BLaER1 (cell line): ENCODE results near the gene ERCC8.
"Not testable (repeated sequence)": the region's sequence is repeated elsewhere in the genome, so short reads cannot be mapped to it uniquely, and the experiment has no call there.

Source experiments
- H3K27ac ChIP-seq: shearing (Covaris generic); formaldehyde crosslinking; 2 replicates; pipeline ENCODE4 v1.8.1; 2022
- H3K27me3 ChIP-seq: shearing (Covaris generic); formaldehyde crosslinking; 2 replicates; pipeline ENCODE4 v1.8.1; 2022
- H3K36me3 ChIP-seq: shearing (Covaris generic); formaldehyde crosslinking; 2 replicates; pipeline ENCODE4 v1.8.1; 2022
- H3K4me1 ChIP-seq: shearing (Covaris generic); formaldehyde crosslinking; 2 replicates; pipeline ENCODE4 v1.8.1; 2022
- H3K4me2 ChIP-seq: shearing (Covaris generic); formaldehyde crosslinking; 2 replicates; pipeline ENCODE4 v1.8.1; 2022
- H3K4me3 ChIP-seq: shearing (Covaris generic); formaldehyde crosslinking; 2 replicates; pipeline ENCODE4 v1.8.1; 2022
- H3K9ac ChIP-seq: shearing (Covaris generic); formaldehyde crosslinking; 2 replicates; pipeline ENCODE4 v1.8.1; 2022
- H3K9me3 ChIP-seq: shearing (Covaris generic); formaldehyde crosslinking; 2 replicates; pipeline ENCODE4 v1.8.1; 2022
- H4K20me1 ChIP-seq: shearing (Covaris generic); formaldehyde crosslinking; 2 replicates; pipeline ENCODE4 v1.8.1; 2022
- Cebpa-rat ChIP-seq: shearing (Covaris generic); IDR thresholded peaks from 2 replicates; pipeline ENCODE4 v1.8.1; 2022

Gene ERCC8

GRCh38 chr5:60886158-60886557 lies 58.7 kb downstream of the ERCC8 start:
- no peak overlapping the region for H3K9ac ChIP-seq
- H3K27me3 ChIP-seq = no peaks in the 10 kb centered on the region
- H3K27ac ChIP-seq = no peak overlapping the region
- H3K4me2 ChIP-seq = no peak overlapping the region
- TF ChIP-seq Cebpa-rat = no peak
- H3K36me3 ChIP-seq = peaks cover 11% of the 10 kb centered on the region; the same call in 1 of the 2 replicates
- H3K4me1 ChIP-seq = no peaks in the 10 kb centered on the region
- no peak overlapping the region for H3K4me3 ChIP-seq
- H4K20me1 ChIP-seq = no peaks in the 10 kb centered on the region
- peaks cover 12% of the 10 kb centered on the region; the same call in 1 of the 2 replicates for H3K9me3 ChIP-seq

- no peaks in the 10 kb centered on the region for H3K27me3 ChIP-seq
- H3K9ac ChIP-seq = no peak overlapping the region
- no peaks in the 10 kb centered on the region for H3K4me1 ChIP-seq
- no peak overlapping the region for H3K4me3 ChIP-seq
- H3K9me3 ChIP-seq = peaks cover 15% of the 10 kb centered on the region; the same call in 1 of the 2 replicates
- H3K36me3 ChIP-seq = peaks cover 11% of the 10 kb centered on the region; the same call in 1 of the 2 replicates
- no peaks in the 10 kb centered on the region for H4K20me1 ChIP-seq
- H3K27ac ChIP-seq = no peak overlapping the region
- H3K4me2 ChIP-seq = no peak overlapping the region
- TF ChIP-seq Cebpa-rat = no peak
Observed at GRCh38 chr5:60883229-60883628, 61.6 kb downstream of the ERCC8 start.

GRCh38 chr5:60872892-60873291 lies 72.0 kb downstream of the ERCC8 start:
- Histone ChIP-seq H3K9me3 (peaks cover 26% of the 10 kb centered on the region), H4K20me1 (no peaks in the 10 kb centered on the region), H3K4me3 (no peak overlapping the region), H3K9ac (no peak overlapping the region), H3K4me2 (no peak overlapping the region), H3K4me1 (no peaks in the 10 kb centered on the region), H3K27me3 (no peaks in the 10 kb centered on the region), H3K27ac (no peak overlapping the region), H3K36me3 (peaks cover 10% of the 10 kb centered on the region; the same call in 1 of the 2 replicates)
- no peak for TF ChIP-seq Cebpa-rat

GRCh38 chr5:60870857-60871256 lies 74.0 kb downstream of the ERCC8 start:
- no peak for TF ChIP-seq Cebpa-rat
- H3K4me1 ChIP-seq = no peaks in the 10 kb centered on the region
- H3K4me2 ChIP-seq = no peak overlapping the region
- H4K20me1 ChIP-seq = no peaks in the 10 kb centered on the region
- H3K36me3 ChIP-seq = peaks cover 10% of the 10 kb centered on the region; the same call in 1 of the 2 replicates
- H3K9ac ChIP-seq = no peak overlapping the region
- H3K4me3 ChIP-seq = no peak overlapping the region
- H3K27ac ChIP-seq = no peak overlapping the region
- H3K9me3 ChIP-seq = peaks cover 26% of the 10 kb centered on the region
- no peaks in the 10 kb centered on the region for H3K27me3 ChIP-seq

GRCh38 chr5:60860572-60860971 lies 84.3 kb downstream of the ERCC8 start:
- not testable (repeated sequence) for H3K4me2 ChIP-seq, H3K36me3 ChIP-seq, H4K20me1 ChIP-seq, H3K27ac ChIP-seq, H3K9me3 ChIP-seq, H3K4me3 ChIP-seq, H3K4me1 ChIP-seq, H3K9ac ChIP-seq, H3K27me3 ChIP-seq

GRCh38 chr5:60856066-60856465 lies 88.8 kb downstream of the ERCC8 start:
- Histone ChIP-seq H3K36me3 (no peaks in the 10 kb centered on the region), H3K9me3 (no peaks in the 10 kb centered on the region), H3K4me3 (no peak overlapping the region), H3K27me3 (no peaks in the 10 kb centered on the region), H3K9ac (no peak overlapping the region), H4K20me1 (no peaks in the 10 kb centered on the region), H3K27ac (no peak overlapping the region), H3K4me2 (no peak overlapping the region), H3K4me1 (no peaks in the 10 kb centered on the region)
- no peak for TF ChIP-seq Cebpa-rat

GRCh38 chr5:60852940-60853339 lies 91.9 kb downstream of the ERCC8 start:
- no peaks in the 10 kb centered on the region for H3K36me3 ChIP-seq
- H3K9me3 ChIP-seq = no peaks in the 10 kb centered on the region
- H3K4me1 ChIP-seq = no peaks in the 10 kb centered on the region
- no peak overlapping the region for H3K27ac ChIP-seq
- TF ChIP-seq Cebpa-rat = no peak
- no peak overlapping the region for H3K4me3 ChIP-seq
- no peak overlapping the region for H3K4me2 ChIP-seq
- H3K27me3 ChIP-seq = no peaks in the 10 kb centered on the region
- H3K9ac ChIP-seq = no peak overlapping the region
- H4K20me1 ChIP-seq = no peaks in the 10 kb centered on the region

- Histone ChIP-seq H3K4me1 (no peaks in the 10 kb centered on the region), H4K20me1 (no peaks in the 10 kb centered on the region), H3K27ac (no peak overlapping the region), H3K27me3 (no peaks in the 10 kb centered on the region), H3K4me2 (no peak overlapping the region), H3K9me3 (no peaks in the 10 kb centered on the region), H3K9ac (no peak overlapping the region), H3K4me3 (no peak overlapping the region), H3K36me3 (no peaks in the 10 kb centered on the region)
- no peak for TF ChIP-seq Cebpa-rat
Observed at GRCh38 chr5:60852317-60852716, 92.6 kb downstream of the ERCC8 start.

- Histone ChIP-seq H3K9me3 (no peaks in the 10 kb centered on the region), H3K4me3 (no peak overlapping the region), H4K20me1 (no peaks in the 10 kb centered on the region), H3K27me3 (no peaks in the 10 kb centered on the region), H3K4me1 (no peaks in the 10 kb centered on the region), H3K36me3 (no peaks in the 10 kb centered on the region), H3K9ac (no peak overlapping the region), H3K27ac (no peak overlapping the region), H3K4me2 (no peak overlapping the region)
- no peak for TF ChIP-seq Cebpa-rat
Observed at GRCh38 chr5:60851626-60852025, 93.2 kb downstream of the ERCC8 start.

- Histone ChIP-seq H3K4me1 (peaks cover 13% of the 10 kb centered on the region; the same call in 1 of the 2 replicates), H3K9me3 (no peaks in the 10 kb centered on the region), H3K4me3 (no peak overlapping the region), H3K36me3 (no peaks in the 10 kb centered on the region), H3K27me3 (peaks cover 34% of the 10 kb centered on the region), H3K9ac (no peak overlapping the region), H3K27ac (no peak overlapping the region), H4K20me1 (peaks cover 13% of the 10 kb centered on the region; the same call in 1 of the 2 replicates), H3K4me2 (no peak overlapping the region)
- no peak for TF ChIP-seq Cebpa-rat
Observed at GRCh38 chr5:60846298-60846697, 98.6 kb downstream of the ERCC8 start.
